ENCODE results near the gene CTNNA1.
"Not testable (repeated sequence)": the region's sequence is repeated elsewhere in the genome, so short reads cannot be mapped to it uniquely, and the experiment has no call there.

CTNNA1 gene

DNA sequence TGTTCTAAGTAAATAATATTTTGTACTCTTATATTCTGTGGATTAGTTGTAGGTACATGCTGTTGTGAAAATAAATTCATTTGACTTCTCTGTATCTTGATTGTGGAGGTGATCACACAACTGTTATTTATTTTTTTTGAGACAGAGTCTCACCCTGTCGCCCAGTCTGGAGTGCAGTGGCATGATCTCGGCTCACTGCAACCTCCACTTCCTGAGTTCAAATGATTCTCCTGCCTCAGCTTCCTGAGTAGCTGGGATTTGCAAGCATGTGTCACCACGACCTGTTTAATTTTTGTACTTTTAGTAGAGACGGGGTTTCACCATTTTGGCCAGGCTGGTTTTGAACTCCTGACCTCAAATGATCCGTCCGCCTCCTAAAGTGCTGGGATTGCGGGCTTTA, 7.9 kb downstream of the CTNNA1 start:
- not testable (repeated sequence) for FAIRE-seq

DNA sequence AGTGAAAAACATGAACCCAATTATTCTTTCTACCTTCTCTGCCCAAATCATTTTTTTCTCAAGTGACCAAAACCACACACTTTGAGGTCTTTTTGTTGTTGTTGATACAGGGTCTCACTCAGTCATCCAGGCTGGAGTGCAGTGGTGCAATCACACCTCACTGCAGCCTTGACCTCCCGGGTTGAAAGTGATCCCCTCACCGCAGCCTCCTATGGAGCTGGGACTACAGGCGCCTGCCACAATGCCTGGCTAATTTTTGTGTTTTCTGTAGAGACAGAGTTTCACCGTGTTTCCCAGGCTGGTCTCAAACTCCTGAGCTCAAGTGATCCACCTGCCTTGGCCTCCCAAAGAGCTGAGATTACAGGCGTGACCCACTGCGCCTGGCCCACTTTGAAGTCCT, 8.4 kb downstream of the CTNNA1 start:
- not testable (repeated sequence) for FAIRE-seq

DNA sequence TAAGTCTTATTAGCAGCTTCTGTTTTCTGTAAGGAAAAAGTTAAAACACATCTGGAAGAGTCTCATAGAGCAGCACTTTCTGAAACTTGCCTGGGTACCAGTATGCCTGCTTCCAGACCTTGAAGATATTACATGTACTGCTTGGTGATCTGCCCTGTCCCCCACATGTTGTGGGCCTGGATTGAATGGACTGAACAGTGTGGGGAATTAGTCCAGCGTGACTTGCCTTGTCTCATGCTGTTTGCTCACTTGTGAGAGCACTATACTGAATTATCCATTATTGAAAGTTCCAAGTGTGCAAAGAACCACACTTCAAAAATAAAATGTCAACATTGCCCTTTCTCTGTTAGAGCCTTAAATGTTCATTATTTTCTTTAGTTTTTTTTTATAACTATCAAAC, 8.9 kb downstream of the CTNNA1 start:
- FAIRE-seq, result no peak

DNA sequence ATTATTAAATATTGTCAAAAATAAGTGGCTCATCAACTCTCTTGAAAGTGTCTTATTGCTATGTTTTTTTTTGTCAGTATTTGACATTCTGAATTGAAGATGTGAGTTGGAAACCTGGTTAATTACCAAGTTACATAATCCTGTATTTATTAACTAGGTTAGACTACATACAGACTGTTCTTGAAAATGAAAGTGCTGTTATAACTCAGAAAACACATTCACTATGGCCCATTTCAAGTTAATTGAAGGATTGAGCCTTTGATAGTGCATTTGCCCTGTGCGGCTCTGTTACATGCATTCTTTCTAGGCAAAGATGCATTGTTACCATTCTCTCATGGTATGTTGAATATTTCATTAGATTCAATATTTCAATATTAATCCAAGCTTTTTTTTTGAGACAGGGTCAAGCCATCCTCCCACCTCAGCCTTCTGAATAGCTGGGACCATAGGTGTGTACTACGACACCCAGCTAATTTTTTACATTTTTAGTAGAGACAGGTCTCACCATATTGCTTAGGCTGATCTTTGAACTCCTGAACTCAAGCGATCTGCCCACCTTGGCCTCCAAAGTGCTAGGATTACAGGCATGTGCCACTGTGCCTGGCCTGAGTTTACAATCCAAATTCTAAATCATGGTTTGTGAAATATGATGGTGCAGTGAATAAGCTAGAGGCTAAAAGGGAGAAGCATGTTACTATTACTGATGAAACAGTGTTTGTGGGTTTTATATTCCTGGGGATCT, 10.0 kb downstream of the CTNNA1 start:
- FAIRE-seq, result no peak

DNA sequence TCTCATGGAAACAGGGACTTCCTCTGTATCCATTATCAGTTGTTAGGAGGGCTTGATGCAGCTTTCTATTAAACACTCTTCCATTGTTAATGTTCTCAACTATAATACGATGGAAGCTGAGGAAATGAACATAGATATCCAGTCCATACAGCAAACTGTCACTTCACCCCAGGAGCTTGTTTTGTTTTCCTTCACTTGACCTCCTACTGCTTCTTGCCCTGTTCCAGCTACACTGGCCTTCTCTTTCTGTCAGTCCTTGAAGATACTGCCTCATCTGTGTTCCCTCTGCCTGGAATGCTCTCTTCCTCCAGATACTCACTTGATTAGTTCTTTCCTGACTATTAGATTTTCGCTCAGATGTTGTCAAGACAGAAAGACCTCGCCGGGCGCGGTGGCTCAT, 17.1 kb downstream of the CTNNA1 start:
- FAIRE-seq, result no peak

DNA sequence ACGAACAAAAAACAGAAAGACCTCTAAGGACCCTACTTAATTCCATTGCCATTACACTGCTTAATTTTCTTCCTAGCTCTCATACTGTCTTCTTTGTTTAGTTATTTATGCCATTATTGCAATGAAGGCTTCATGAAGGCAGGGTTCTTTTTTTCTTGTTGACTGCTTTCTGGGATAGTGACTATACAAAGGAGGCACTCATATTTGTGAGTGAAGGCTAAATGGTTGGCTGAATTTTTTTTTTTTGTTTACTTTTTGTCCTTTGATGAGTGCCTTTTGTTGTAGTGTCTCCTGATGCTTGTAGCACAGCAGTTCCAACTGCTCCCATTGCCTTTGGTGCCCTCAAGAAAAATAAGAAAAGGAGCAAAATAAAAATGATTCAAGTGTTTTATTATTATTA, 17.8 kb downstream of the CTNNA1 start:
- FAIRE-seq, result no peak

DNA sequence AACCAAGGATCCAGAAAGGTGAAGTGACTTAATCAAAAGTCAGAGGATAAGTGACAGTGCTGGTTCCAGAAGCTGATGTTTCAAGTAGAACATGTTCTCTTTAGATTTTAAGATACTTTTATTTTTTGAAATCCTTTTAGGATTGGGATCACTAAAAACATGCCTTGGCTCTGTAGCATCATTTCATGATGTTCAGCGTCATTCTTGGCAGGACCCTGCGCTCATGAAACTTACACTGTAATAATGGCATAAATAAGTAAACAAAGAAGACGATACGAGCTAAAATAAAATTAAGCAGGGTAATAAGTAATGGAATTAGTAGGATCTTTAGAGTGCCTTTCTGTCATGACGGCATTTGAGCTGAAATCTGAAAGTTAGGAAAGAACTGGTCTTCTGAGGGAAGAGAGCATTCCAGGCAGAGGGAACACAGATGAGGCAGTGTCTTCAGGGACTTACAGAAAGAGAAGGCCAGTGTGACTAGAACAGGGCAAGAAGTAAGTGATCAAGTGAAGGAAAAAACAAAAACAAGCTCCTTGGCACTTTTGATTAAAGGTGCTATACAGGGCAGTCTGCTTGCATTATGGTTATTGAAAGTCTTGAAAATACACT, 19.9 kb downstream of the CTNNA1 start:
- no peak for FAIRE-seq

DNA sequence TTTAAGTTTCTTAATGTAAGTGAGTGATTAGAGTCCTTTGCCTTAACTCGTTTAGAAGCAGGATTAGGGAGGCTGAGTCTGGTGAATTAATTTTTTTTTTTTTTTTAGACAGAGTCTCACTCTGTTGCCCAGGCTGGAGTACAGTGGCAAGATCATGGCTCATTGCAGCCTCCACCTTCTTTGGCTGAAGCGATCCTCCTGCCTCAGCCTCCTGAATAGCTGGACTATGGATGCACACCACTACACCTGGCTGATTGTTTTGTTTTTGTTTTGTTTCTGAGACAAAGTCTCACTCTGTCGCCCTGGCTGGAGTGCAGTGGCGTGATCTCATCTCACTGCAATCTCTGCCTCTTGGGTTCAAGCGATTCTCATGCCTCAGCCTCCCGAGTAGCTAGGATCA, 20.4 kb downstream of the CTNNA1 start:
- not testable (repeated sequence) for FAIRE-seq

DNA sequence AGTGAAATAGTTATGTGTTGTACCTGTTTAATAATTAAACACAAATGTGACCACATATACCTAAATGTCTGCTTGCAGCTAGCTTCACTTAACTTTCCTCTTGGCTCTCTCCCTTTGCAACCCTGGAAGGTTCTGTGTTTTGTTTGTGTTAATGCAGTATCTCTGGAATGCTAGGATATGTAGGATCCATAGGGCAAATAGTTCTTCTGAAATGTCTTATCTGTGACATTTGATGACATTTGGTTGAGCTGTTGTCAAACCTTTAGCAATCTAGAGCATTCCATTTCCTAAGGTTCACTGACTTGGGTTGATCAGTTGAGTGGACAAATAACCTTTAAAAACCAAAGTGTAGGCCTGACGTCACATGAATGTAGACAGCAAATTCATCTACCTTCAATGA, 21.8 kb downstream of the CTNNA1 start:
- FAIRE-seq, result no peak

DNA sequence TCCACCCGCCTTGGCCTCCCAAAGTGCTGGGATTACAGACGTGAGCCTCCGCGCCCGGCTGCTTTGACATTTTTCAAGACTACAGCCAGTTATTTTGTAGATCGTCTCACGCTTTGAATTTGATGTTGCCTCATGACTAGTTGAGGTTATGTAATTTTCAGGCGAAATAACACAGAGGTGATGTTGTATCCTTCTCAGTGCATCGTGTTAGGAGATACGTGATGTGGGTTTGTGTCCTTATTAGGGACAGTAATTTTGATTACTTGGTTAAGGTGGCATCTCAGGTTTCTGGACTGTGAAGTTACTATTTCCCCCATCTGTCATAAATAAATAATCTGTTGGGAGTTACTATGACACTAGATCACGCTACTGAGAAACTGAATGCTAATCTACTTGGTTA, 25.0 kb downstream of the CTNNA1 start:
- FAIRE-seq, result no peak

DNA sequence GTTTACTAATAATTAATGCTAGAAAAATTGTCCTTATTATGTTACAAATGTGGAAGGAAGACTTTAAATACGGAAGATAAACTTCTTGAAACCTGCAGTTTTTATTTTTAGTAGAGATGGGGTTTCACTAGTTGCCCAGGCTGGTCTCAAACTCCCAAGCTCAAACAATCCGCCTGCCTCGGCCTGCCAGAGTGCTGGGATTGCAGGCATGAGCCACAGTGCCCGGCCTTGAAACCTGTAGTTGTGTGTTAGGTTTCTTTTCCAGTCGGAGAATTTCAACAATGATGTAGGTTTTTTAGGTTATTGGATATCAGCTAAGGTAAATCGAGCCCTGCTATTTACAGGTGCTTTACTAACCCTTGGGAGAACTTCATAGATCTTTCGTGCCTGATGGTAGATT, 30.8 kb downstream of the CTNNA1 start:
- FAIRE-seq, result no peak

DNA sequence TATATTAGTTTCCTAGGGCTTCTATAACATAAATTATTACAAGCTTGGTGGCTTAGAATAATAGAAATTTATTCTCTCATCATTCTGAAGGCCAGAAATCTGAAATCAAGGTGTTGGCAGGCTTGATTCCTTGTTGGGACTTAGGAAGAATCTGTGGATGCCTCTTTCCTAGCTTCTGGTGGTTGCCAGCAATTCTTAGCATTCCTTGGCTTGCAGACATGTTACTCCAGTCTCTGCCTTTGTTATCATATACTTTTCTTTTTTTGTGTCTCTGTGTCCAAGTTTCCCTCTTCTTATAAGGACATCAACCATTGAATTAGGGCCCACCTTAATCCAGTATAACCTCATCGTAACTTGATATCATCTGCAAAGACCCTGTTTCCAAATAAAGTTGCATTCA, 31.4 kb downstream of the CTNNA1 start:
- no peak for FAIRE-seq

DNA sequence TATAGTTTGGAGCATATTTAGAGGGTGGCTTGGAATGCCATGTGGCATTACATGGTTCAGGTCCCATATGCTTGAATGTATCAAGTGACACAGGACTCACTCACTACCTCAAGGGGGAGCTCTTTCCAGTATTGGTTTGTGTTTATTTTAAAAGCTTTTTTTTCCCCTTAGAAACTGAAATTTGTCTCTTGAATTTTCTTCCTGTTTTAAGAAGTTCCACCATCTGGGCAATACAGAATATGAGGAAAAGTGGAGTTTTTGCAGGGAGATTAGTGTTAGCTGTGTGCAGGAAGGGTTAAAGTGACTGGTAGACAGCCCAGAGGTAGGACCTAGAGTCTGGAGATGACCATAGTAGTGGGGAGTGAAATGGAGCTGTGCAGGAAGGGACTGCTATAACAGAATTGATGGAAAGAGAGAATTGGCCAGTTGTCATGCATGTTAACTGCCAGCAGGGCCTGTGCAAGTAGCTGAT, 36.6 kb downstream of the CTNNA1 start:
- peak; percentile 82 for FAIRE-seq

DNA sequence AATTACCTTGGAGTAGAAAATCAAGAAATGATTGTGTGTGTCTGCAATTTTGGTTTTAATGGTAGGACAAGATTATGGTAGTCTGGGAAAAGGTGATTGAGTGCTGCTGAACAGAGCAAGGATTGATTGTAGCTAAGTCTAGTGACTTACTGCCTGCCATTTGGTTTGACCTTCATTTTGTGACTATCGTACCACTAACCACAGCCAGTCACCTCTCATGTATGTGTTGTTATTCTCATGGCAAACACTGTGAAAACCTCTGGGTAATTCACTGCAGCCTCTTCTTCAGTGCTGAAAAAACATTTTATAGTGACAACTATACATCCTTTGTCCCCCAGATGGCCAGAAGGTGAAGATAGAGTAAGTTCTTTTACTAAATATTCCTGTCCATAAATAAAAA, 37.5 kb downstream of the CTNNA1 start:
- no peak for FAIRE-seq

DNA sequence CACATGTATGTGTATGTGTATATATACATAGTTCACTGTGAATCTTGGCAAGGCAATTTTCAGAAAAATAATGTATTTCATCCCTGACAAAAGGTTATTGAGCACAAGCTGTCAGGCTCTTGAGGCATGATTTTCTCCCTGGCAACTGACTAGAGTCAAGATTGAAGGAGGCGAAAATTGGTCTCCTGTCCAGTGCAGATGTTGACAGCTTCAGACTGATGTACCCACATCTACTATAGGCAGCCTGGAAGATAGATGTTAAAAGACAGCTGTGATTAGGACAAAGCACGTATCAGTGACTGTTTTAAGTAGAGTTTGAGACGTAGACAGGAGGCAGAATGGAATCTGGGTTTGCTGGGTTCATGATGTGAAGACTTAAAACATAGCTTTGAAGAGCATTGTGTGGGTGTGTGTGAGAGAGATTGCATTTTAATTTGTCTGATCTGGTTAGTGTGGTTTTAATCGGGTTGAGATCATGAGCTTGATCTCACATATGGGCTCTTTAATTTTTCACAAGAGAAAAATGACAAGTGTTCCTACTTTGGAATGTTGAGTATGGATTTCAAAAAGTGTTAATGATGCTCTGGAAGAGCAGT, 39.1 kb downstream of the CTNNA1 start:
- FAIRE-seq, result no peak

DNA sequence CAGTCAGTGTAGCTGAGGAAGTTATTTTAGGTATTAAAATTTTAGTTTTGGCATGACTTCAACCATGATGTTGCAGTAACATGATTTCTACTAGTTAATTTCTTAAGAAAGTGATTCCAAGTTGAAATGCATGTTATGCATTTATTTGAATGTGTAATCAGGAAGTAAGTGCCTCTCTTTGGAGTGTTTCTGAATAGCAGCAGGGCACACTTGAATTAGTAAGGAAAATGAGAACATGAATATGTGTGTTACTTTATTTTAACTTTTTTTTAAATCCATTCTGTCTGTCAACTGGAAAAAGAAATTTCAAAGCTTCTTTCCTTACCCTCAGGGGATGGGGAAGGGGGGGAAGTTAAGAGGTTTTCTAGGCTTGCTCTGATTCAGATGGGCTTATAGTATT, 40.4 kb downstream of the CTNNA1 start:
- no peak for FAIRE-seq

DNA sequence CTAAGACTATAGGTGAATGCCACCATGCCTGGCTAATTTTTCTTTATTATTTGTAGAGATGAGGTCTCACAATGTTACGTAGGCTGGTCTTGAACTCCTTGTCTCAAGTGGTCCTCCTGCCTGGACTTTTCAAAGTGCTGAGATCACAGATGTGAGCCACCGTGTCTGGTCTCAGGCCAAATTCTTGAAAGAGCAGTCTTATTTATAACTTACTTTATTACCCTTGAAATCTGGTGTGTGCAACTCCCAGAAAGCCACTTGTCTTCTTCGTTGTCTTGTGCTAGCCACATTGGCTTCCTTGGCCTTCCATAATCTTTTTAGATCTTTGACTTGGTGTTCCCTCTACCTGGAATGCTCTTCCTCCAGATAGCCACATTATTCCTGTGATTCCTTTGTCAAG, 50.1 kb downstream of the CTNNA1 start:
- FAIRE-seq, result no peak

DNA sequence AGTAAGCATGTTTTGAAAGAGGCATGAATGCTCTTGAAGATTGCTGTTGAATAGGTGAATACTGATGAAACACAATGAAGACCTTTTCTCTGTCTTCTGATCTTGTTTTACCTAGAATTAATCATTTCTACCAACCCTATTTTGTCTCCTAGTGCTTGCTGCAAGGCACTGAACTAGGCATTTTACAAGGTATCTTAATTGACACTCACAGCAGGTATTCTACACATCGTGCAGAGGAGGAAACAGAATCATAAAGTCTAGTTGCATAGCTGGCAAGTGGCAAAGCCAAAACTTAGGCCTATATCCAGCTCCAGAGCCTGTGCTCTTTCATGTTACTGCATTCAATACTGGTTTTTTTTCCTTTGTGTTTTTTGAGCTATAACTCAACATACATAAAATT, 50.7 kb downstream of the CTNNA1 start:
- no peak for FAIRE-seq

DNA sequence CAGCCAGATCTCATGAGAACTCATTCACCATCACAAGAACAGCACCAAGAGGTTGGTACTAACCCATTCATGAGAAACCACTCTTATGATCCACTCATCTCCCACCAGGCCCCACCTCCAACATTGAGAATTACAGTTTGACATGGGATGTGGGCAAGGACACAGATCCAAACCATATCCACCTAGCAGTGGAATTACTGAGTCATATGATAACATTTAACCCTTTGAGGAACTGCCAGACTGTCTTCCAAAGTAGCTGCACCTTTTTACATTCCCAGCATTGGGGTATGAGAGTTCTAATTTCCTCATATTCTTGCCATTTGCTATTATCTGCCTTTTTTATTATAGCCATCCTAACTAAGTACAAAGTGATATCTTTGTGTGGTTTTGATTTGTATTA, 51.9 kb downstream of the CTNNA1 start:
- FAIRE-seq, result no peak

DNA sequence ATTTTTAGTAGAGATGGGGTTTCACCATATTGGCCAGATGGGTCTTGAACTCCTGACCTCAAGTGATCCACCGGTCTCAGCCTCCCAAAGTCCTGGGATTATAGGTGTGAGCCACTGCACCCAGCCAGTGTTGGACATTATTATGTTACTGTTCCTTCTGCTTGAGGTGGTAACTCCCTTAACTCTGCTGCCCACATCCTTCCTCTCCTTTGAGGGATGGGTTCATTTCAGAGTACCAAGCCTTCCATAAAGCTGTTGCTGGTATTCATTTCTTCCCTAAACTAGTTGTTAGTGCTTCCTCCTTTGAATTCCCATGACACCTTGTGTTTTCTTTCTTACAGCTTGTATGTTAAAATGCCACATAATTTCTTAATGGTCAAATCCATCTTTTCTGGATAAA, 54.0 kb downstream of the CTNNA1 start:
- FAIRE-seq, result no peak

DNA sequence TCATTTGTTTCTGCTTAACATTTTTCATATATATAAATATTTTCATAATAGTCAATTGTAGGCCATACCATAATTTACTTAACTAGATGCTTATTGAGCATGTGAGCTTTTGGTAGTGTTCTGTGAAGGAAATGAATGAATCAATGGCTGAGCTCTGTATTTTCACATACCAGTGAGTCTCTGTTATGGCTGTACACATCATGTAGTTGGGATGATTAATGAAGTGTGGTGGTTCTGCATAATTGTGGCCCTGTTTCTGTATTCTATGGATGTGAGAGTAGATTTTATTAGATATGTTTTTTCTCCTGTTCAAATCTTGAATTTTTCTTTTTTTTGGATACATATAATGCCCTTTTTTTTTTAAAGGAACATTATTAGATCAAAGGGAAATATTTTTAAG, 56.2 kb downstream of the CTNNA1 start:
- no peak for FAIRE-seq

DNA sequence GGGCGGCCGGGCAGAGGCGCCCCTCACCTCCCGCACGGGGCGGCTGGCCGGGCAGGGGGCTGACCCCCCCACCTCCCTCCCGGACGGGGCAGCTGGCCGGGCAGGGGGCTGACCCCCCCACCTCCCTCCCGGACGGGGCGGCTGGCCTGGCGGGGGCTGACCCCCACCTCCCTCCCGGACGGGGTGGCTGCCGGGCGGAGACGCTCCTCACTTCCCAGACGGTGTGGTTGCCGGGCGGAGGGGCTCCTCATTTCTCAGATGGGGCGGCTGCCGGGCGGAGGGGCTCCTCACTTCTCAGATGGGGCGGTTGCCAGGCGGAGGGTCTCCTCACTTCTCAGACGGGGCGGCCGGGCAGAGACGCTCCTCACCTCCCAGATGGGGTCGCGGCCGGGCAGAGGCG, 57.6 kb downstream of the CTNNA1 start:
- not testable (repeated sequence) for FAIRE-seq

DNA sequence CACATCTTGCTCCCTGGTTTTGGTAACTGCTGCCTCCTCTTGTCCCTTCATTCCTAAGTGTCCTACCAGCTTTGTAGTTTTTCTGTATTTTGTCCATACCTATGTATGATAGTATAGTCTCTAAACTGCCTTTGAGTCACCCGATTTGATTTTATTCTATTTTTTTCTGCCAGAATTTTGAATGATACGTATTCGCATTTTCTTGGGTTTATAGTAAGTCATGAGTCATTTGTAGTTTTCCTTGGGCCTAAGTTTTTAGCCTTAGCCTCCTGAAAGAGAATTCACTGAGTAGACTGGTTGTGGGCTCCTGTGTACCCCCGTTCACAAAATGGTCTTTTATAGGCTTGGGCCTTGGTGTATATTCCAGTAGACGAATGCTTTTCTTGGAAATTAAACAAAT, 62.3 kb downstream of the CTNNA1 start:
- no peak for FAIRE-seq

DNA sequence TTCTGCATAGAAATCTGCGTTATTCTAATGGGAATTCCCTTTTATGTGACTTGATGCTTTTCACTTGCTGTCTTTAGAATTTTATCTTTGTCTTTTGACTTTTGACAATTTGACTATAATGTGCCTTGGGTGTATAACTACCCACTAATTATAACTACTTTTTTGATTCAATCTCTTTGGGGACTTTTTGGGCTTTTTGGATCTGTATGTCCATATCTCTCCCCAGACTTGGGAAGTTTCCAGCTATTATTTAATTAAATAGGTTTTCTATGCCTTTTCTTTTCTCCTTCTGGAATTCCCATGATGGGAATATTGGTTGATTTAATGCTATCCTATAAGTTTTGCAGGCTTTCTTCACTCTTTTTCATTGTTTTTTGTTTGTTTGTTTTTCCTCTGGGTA, 64.0 kb downstream of the CTNNA1 start:
- no peak for FAIRE-seq

DNA sequence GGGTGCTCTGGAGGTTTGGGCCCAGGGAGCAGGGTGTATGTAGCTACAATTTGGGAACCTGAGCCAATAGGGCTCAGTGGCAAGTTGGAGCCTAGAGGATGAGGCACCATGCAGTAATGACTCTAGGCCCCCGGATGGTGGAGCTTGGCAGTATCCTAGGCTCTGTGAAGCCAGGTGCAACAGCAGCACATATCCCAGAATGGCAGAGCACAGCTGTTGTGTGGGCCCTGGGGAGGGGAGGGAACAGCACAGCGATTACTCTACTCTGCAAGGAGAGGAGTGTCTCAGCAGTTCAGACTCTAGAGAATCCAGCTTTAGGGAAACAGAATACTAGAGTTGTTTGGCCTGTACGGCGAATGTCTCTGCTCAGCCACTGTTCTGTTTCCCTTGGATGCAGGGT, 65.9 kb downstream of the CTNNA1 start:
- no peak for FAIRE-seq

All from G401.6 (cell line).